ENCODE results near the gene RALA.

The RALA gene, protein sequence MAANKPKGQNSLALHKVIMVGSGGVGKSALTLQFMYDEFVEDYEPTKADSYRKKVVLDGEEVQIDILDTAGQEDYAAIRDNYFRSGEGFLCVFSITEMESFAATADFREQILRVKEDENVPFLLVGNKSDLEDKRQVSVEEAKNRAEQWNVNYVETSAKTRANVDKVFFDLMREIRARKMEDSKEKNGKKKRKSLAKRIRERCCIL

DNA sequence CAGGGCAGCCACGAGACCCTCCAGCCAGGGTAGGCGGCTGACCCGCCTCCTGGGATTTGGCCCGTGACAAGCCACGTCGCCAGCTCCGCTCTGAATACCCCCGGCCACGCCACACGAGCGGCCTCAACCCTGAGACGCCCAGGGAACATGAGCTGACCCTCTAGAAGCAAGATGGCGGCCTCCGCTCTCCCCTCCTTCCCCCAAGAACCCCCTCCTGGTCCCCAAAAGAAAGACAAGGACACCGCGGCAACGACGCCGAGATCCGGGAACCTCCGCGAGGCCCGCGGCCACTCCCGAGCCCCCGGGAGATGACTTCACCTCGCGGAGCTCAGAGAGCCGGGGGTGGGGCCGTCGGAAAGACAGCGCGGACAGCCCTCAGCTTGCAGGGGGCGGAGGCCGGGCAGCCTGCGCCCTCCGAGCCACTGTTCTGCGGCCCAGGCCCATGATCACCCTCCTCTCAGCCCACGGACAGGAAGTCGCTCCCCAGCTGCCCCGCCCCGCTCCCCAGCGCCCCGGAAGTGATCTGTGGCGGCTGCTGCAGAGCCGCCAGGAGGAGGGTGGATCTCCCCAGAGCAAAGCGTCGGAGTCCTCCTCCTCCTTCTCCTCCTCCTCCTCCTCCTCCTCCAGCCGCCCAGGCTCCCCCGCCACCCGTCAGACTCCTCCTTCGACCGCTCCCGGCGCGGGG lies at the start of gene RALA:
TSS of gene RALA (plus strand) at position 526 of the 685 bp plus-strand sequence. CDS start 63,096 bp downstream, outside the sequence.
- peak; percentile 83 for DNase-seq

DNA sequence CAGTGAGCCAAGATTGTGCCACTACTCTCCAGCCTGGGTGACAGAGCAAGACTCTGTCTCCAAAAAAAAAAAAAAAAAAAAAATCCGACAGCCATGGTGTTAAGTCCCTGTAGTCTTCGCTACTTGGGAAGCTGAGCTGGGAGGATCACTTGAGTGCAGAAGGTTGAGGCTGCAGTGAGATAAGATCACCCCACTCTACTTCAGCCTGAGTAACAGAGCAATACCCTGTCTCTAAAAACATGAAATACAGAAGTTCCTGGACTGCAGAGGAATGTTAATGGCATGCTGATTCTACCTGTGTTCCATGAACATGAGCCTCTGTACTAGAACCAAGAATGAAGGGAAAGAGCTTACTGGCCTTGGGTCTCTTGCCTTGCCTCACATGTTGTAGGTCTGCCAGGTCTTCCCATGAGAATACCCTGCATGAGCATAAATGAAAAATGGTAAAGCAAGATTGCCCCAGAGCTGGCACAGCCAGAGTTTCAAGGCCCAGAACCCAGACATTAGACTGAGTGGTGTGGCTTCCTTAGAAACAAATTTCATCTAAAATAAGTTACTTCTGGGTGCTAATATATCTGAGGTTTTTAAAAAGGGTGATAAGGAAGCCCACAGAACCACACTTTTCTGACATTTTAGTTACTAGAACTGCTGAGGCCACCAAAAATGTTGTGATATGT lies 48.6 kb upstream of the RALA start:
- no peak for DNase-seq

DNA sequence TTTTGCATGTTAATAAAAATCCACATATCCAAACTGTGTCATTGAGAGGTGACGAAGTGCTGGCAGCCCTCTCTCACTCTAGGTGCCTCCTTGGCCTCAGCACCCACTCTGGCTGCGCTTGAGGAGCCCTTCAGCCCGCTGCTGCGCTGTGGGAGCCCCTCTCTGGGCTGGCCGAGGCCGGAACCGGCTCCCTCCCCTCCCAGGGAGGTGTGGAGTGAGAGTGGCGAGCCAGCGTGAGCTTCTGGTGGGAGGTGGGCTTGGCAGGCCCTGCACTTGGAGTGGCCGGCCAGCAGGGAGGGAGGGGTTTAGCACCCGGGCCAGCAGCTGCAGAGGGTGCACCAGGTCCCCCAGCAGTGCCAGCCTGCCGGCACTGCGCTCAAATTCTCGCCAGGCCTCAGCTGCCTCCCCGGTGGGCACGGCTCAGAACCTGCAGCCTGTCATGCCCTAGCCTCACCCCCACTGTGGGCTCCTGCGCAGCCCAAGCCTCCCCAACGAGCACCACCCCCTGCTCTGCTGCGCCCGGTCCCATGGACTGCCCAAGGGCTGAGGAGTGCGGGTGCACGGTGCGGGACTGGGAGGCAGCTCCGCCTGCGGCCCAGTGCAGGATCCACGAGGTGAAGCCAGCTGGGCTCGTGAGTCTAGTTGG lies 46.0 kb upstream of the RALA start:
- DNase-seq = no peak

DNA sequence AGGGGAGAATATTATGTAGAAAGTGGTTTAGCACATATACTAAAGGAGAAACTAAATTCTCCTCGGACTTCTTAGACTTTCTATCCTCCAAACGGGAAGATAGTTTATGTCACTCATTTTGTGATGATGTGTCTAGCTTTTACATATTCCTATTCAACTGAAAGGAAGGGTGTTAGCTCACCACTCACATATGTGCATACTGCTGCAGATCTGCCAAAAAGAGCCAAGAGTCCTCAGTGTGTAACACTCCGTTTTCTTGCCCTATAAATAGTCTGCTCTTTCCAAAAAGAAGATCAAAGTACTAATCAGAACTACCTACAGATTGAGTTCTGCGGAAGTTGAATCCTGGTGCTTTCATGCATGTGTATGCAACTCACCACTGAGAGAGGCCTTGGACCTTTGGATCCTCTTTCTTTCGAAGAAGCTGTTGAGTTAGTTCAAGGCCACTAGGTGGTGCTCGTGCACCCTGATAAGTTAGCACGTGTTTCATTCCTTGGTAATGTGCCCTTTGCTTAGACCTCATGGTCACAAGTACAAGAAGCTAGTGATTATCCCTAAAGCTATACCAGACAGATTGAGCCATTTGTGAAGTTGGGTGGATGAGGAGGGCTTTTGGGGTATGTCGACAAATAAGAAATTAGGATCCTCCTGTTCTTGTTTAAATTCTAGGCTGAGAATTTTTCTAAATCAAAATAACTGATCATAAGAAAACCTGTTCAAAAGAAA lies 43.1 kb upstream of the RALA start:
- peak; percentile 82 for DNase-seq

DNA sequence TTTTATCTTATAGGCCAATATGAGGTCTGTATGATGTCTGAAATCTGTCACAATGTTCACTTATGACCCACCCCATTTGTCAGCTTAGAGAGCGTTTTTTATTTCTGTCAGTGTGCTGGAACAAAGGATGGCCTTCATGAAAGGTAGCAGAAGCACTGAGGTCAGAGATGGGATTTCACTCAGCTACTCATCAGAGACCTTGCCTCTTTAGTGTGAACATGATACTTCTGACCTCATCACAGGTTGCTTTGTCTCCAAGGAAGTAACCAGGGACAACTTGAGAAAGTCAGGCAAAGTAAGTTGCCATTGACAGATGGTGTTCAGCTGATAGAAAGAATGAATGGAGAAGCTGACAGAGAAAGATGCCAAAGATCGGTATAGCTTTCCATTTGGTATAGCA lies 40.8 kb upstream of the RALA start:
- DNase-seq = no peak

DNA sequence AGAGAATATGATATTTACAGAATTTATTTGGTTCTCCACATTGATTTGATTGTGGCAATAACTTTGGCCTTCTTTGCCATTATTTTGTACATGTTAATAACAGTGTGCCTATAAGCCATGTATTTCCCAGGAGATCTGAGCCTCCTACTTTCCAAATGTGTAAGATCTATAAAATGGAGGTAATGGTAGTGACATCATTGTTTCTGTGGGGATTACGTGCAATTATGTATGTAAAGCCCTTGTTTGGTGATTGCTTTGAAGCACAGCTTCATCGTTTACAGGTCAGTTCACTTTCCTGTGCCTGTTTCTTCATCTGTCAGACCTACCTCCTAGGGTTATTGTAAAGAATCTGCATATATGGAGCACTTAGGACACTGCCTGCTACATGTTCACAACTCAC lies 39.8 kb upstream of the RALA start:
- DNase-seq = no peak

DNA sequence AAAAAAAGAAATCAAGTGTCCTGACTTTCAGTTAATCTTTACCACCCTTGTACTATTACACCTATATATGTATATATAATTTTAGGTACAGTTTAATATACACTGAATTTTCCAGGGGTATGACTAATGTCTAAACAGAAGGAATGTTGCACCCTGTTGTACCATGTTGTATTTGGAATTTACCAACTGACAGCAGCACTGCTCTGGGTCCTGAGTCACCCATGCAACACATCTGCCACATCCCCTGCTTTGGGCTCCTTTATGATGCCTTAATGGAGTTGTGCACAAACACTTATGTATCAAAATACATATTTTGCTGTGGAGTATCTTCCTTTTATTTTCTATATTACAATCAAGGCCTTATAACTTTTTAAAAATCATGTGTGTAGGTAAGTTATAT lies 36.0 kb upstream of the RALA start:
- DNase-seq = no peak

DNA sequence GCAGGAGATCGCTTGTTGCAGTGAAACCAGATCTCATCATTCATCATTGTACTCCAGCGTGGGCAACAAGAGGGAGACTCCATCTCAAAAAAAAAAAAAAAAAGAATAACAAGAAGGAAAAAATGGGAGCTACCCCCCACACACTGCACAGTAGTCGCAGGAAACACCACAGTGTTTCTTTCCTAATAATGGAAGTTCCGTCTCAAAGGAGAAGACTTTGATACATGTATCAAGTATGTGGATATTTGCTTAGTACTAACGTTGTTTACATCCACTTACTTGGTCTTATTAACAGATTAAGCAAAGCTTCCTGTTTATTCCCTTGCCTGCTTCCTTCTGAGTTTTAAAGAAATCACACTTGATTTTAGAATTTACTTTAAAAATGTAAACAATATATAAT lies 35.0 kb upstream of the RALA start:
- DNase-seq = no peak

DNA sequence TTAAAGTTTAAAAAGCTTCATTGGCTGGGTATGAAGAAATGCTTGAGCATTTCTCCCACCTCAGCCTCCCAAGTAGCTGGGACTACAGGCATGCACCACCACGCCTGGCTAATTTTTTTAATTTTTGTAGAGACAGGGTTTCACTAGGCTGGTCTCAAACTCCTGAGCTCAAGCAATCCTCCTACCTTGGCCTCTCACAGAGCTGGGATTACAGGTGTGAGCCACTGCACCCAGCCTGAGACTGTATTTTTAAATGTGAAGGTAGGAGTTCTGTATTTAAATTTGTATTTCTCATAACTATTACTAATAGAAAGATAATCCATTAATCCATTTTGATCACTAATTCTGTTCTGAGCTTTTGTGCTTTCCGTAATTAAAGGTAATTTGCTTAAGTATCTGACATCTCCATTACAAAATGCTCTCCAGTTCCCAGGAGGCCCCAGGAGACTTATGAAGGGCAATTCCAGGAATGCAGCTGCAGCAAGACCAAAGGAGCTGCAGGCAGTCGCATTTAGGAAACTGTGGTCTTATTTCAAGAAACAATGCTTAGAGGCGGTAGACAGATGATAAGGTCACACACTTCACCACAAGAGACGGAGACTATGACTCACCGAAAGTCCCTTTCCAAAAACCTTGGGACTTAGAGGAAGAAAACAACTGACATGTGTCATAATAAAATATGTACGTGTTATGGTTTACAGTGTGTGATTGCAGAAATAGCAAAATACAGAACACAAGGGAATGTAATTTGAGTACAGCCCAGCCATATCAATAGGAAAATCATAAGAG lies 33.9 kb upstream of the RALA start:
- peak; percentile 4 for DNase-seq

DNA sequence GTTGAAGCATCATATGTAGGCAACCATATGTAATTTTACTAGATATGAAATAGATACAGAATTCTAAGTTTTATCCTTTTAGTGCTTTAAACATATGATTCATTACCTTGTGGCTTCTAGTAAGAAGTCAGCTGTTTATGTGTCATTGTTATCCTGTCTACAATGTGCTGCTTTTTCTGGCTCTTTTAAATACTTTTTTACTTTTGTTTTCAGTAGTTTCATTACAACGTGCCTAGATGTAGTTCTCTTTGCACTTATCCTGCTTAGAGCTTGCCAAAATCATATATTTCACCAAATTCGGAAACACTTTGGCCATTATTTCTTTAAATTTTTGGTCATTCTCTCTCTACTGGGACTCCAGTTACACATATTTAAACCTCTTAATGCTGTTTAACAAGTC lies 30.8 kb upstream of the RALA start:
- no peak for DNase-seq

DNA sequence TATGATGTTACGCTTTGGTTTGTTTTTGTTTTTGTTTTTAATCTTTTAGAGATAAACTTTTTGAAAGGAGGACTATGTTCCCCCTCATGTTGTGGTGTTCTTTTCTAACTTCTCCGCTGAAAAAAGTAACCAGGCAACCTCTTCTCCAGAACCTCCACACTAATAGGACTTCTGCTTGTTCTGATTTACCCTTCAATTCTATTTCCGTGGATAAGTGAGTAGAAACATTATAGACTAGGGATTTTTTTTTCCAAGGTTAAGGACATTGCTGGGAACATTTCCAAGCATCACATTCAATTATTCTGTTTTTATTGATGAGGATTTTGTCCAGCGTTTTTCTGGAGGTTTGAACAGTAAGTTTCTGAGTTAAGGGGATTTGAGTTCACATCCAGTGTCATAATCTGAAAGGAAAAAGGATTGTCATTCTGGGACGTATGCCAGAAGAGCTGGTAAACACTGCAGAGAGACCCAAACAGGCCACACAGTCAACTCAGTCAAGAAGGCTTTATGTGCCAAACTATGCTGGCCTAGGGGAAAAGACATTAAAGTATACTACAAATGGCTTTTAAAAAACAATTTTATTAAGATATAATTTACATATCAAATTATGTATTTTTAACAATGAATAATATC lies 28.3 kb upstream of the RALA start:
- no peak for DNase-seq

DNA sequence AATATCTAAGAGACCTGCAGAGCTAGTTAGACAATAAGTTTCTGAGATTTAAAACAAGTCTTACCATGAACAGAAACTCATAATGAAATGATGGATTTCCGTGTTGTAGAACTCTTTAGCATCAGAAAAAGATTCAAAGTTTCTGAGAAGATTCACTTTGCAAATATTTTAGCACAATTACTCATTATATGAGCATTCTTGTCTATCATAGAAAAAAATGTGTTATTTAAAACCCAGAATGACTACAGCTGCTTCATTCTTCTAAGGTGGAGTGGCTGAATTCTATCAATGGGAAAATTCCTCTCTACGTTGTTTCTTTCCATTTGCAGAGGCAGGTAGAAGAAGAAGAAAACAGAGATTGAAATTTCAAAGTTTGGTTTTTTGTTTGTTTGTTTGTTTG lies 21.0 kb upstream of the RALA start:
- no peak for DNase-seq

DNA sequence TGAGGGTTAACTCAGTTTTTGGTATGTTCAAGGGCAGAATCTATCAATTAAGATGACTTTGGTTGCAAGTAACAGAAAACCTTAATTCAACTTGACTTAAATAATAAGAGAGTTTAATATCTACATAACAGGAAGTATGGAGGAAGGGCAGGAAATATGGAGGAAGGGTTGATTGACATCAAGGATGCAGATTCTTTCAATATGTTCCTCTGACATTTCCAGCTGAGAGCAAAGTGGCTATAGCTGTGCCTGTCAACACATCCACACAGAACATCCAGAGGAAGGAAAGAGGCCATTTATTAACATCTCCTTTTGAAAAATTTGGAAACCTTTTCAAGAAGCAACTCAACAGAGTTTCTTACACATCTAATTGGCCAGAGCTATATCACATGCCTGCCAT lies 19.4 kb upstream of the RALA start:
- no peak for DNase-seq

DNA sequence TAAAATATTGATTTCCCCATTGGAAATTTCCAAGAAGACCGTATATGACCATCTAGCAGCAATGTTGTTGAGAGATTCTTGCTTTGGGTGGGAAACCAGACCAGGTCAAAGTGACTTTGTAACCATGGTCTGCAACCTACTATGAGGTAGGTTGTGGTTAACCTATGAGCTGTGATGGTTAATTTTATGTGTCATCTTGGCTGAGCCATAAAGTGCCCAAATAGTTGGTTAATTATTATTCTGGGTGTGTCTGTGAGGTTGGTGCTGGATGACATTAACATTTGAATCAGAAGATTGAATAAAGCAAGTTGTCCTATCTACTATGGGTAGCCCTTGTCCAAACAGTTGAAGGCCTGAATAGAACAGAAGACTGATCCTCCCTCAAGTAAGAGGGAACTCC lies 18.3 kb upstream of the RALA start:
- DNase-seq = no peak

DNA sequence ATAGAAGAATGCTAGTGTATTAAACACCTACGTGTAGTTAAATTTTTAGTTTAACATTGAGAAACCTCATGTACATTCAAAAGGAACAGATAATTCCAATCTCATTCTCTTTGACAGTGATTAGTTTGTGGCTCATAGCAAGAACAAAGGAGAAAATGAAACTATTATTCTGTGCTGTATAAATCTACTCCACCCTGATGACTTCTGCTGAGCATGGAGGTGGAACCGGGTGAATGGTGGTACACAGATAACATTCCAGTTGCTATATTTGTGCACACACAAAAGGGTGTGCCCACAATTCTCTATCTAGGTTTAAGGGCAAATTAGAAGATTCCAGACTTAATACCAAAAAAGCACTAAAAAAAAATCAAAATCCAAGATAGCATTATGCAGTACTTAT lies 17.0 kb upstream of the RALA start:
- DNase-seq = no peak

DNA sequence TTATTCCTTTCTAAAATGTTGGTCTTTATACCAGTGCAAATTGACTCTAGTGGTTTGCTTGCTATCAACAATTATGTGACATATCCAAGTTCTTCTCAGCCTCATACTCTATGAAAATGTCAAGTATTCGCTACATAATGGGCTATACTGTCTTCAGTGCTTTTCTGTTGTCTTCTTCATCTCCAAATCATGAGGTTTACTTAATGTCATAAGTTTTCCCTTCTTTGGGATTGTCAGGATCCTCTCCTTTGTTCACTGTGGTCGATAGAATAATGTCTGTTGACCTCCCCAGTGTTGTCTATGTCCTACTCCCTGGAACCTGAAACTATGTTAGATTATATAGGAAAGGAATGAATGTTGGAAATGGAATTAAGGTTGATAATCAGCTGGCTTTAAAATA lies 16.4 kb upstream of the RALA start:
- DNase-seq = no peak

DNA sequence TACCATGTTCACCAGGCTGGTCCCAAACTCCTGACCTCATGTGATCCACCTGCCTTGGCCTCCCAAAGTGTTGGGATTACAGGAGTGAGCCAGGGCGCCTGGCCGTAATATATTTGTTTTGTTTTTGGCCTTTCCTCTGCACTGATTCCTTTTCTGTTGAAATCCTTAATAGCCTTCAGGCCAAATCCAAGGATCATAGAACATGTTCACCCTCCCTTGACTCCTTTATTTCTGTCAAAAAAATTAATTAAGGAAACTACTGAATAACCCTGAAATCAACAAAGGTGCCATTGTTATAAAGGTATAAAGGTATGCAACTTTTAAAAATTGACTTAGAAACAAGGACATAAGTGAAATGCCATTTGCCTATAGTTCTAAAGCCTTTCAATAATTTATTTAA lies 15.5 kb upstream of the RALA start:
- no peak for DNase-seq

DNA sequence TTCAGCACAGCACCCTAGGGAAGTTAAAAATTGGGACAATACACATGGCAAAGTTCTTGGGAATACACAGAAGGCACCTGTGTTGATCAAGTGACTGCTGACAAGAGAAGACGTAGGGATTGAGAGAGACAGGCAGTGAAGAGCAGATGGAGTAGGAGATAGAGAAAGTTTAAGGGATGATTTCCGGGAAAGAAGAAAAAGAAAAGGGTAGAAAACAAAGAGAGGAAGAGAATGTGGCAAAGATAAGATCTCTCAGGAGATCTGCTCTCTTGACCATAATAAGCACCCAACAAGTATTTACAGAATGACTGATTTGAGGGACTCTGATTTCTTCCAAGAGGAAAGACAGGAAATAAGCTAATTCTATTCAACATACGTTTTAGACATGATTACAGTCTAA lies 15.1 kb upstream of the RALA start:
- no peak for DNase-seq

DNA sequence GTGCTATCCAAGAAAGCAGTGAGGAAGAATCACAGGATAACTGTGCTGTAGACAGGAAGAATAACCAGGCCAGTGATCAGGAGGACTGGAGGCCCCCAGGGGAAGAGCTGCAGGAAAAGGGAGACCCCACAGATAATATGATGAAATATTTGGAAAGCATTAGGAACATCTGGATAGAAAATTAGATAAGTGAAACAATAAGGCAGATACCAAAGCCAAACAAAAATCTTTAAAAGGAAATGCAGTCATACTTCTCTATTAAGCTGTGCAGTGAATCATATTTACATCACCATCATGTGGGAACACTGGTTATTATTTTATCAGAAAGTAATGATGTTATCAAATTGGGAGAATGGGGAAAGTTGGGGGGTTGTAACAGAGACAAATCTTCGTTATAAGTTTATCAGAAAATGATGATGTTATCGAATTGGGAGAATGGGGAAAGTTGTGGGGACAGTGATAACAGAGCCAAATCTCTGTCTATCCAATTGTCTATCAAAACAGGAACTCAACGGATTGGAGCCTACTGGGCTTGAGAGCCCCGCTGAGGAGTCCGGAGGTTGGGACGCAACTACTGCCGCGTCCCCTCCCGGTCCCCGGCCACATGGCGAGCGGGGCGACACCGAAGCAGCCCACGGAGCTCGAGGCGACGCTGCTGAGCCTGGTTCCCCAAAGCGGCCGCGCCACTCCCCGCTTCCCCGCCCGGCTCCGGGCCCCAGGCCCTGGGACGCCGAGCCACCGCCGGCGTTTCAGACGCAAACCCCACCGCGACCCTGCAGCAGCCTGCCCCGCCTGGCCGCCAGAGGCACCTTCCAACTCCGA lies 14.0 kb upstream of the RALA start:
- DNase-seq = no peak

DNA sequence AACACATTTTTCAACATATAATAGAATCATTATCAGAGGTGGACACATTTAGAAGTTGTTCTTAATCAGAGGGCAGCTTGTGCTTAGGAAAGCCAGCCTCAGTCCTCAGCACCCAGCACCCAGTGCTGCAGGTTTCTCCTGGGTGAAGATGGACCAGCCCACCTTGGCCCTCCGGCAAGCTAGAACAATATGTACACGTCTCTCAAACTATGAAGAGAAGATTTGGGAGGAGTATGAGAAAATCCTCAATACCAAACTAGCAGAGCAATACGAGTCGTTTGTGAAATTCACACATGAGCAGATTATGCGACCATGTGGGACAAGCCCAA lies 13.5 kb upstream of the RALA start:
- DNase-seq = no peak

DNA sequence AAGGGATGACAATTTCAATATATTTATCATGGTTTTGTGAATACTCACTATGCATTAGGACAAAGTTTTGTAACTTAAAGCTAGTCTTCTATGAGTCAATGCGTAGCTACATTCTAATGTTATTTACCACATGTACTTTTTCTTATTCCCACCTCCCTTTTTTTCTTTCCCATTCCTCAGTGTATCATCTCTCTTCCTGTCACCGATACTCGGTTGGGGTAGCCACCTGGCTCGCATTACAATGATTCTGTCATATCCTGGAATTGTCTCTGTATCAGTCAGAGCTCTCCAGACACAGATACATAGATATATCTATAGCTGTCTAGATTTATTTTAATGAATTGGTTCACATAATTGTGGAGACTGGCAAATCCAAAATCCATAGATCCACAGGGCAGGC lies 9.8 kb upstream of the RALA start:
- DNase-seq = no peak

Data from NCI-H1436 (cell line).